IPS-18c (cell line): ENCODE results near the gene OLFM2.
"Not testable (repeated sequence)": the region's sequence is repeated elsewhere in the genome, so short reads cannot be mapped to it uniquely, and the experiment has no call there.

ENCODE experiments used
- H3K4me3 ChIP-seq: 2 replicates; pipeline ENCODE4 v1.7.0; 2013; ENCODE audit warnings: low read depth, mild to moderate bottlenecking, low read length, moderate library complexity; ENCODE audit not compliant: insufficient read depth
- H3K9me3 ChIP-seq: one replicate; pipeline ENCODE4 v1.6.1; 2013; ENCODE audit warnings: mild to moderate bottlenecking, low read length, moderate library complexity; ENCODE audit not compliant: control insufficient read depth, insufficient read depth

Gene OLFM2

GRCh38 chr19:9827289-9828238 lies 108.8 kb downstream of the OLFM2 start, which contains the start of gene UBL5:
Gene UBL5, plus strand, starts transcription at chr19:9827918. Its CDS starts 420 bp downstream, at chr19:9828338.
- H3K9me3 ChIP-seq: no peaks in the 10 kb centered on the region
- H3K4me3 ChIP-seq: peak within 1 kb of the TSS; percentile 99

GRCh38 chr19:9823816-9824215 lies 112.5 kb downstream of the OLFM2 start:
- H3K9me3 ChIP-seq: no peaks in the 10 kb centered on the region
- no peak overlapping the region for H3K4me3 ChIP-seq

GRCh38 chr19:9820034-9820433 lies 116.3 kb downstream of the OLFM2 start:
- H3K9me3 ChIP-seq: not testable (repeated sequence)
- peak overlapping the region; percentile 34; the same call in 1 of the 2 replicates for H3K4me3 ChIP-seq

- Histone ChIP-seq H3K9me3 (no peaks in the 10 kb centered on the region), H3K4me3 (peak overlapping the region; percentile 34; the same call in 1 of the 2 replicates)
Observed at GRCh38 chr19:9819596-9819909, 116.8 kb downstream of the OLFM2 start.

- Histone ChIP-seq H3K4me3 (peak within 1 kb of the TSS; percentile 99), H3K9me3 (no peaks in the 10 kb centered on the region)
Observed at GRCh38 chr19:9818734-9819595, 117.3 kb downstream of the OLFM2 start, which contains the start of gene FBXL12. Gene FBXL12, minus strand, starts transcription at chr19:9819079. Its CDS starts 266 bp downstream, at chr19:9818813.

- Histone ChIP-seq H3K4me3 (peak overlapping the region; percentile 99), H3K9me3 (no peaks in the 10 kb centered on the region)
Observed at GRCh38 chr19:9818175-9818733, 118.1 kb downstream of the OLFM2 start.

- H3K4me3 ChIP-seq: no peak overlapping the region
- no peaks in the 10 kb centered on the region for H3K9me3 ChIP-seq
Observed at GRCh38 chr19:9811139-9811538, 125.2 kb downstream of the OLFM2 start.

- no peak overlapping the region for H3K4me3 ChIP-seq
- H3K9me3 ChIP-seq: no peaks in the 10 kb centered on the region
Observed at GRCh38 chr19:9808855-9809824, 127.2 kb downstream of the OLFM2 start.

GRCh38 chr19:9806803-9807202 lies 129.5 kb downstream of the OLFM2 start:
- Histone ChIP-seq H3K9me3 (no peaks in the 10 kb centered on the region), H3K4me3 (no peak overlapping the region)
